Fibroblast of villous mesenchyme (primary cell): ENCODE data around the gene DEAF1. TPM values are rescaled to one million over a fixed set of nuclear protein-coding genes. Genes with fewer than 3 reads are reported as not detected.
A peak's percentile ranks its signal among the peaks of the same experiment; 100 is the strongest.

ENCODE experiments used
- DNase-seq: peaks from one replicate; pipeline ENCODE4 v3.0.0-alpha.2; 2010; ENCODE audit warnings: low read depth
- H3K4me3 ChIP-seq: 2 replicates; pipeline ENCODE4 v1.5.1; 2011; ENCODE audit warnings: low read depth, mild to moderate bottlenecking, low read length
- total RNA-seq: library from RNA; depleted of rRNA; stranded (reverse); fragments of >200 nt; gene quantifications from 2 replicates; pipeline ENCODE4 v1.2.3, GENCODE V29; 2012
- TF ChIP-seq, protein P1 (sequence below): IDR thresholded peaks from 2 replicates; pipeline ENCODE4 v1.5.1; 2012; ENCODE audit warnings: low read depth, mild to moderate bottlenecking, low read length; ENCODE audit not compliant: insufficient read depth

The DEAF1 gene
- total RNA-seq, 1 donor = 33.7 TPM

DNA sequence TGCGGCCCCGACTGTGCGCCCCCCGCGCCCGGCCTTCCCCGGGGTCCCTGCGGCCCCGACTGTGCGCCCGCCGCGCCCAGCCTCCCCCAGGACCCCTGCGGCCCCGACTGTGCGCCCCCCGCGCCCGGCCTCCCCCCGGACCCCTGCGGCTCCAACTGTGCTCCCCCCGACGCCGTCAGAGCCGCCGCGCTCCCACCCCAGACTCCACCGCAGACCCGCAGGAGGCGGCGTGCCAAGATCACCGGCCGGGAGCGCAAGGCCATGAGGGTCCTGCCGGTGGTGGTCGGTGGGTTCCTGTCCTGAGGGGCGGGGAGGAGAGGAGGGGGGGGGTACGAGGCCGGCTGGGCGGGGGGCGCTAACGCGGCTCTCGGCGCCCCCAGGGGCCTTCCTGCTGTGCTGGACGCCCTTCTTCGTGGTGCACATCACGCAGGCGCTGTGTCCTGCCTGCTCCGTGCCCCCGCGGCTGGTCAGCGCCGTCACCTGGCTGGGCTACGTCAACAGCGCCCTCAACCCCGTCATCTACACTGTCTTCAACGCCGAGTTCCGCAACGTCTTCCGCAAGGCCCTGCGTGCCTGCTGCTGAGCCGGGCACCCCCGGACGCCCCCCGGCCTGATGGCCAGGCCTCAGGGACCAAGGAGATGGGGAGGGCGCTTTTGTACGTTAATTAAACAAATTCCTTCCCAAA, 54.9 kb downstream of the DEAF1 start:
- TF ChIP-seq, protein P1, sequence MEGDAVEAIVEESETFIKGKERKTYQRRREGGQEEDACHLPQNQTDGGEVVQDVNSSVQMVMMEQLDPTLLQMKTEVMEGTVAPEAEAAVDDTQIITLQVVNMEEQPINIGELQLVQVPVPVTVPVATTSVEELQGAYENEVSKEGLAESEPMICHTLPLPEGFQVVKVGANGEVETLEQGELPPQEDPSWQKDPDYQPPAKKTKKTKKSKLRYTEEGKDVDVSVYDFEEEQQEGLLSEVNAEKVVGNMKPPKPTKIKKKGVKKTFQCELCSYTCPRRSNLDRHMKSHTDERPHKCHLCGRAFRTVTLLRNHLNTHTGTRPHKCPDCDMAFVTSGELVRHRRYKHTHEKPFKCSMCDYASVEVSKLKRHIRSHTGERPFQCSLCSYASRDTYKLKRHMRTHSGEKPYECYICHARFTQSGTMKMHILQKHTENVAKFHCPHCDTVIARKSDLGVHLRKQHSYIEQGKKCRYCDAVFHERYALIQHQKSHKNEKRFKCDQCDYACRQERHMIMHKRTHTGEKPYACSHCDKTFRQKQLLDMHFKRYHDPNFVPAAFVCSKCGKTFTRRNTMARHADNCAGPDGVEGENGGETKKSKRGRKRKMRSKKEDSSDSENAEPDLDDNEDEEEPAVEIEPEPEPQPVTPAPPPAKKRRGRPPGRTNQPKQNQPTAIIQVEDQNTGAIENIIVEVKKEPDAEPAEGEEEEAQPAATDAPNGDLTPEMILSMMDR = no peak
- DNase-seq = no peak
- H3K4me3 ChIP-seq = no peak overlapping the region

DNA sequence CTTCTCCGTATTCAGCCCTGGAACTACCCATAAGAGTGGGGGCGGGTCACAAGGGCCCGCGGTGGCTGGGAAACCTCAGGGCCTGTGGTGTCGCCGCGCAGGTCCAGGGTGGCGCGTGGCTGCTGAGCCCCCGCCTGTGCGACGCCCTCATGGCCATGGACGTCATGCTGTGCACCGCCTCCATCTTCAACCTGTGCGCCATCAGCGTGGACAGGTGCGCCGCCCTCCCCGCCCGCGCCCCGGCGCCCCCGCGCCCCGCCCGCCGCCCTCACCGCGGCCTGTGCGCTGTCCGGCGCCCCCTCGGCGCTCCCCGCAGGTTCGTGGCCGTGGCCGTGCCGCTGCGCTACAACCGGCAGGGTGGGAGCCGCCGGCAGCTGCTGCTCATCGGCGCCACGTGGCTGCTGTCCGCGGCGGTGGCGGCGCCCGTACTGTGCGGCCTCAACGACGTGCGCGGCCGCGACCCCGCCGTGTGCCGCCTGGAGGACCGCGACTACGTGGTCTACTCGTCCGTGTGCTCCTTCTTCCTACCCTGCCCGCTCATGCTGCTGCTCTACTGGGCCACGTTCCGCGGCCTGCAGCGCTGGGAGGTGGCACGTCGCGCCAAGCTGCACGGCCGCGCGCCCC, 55.6 kb downstream of the DEAF1 start:
- DNase-seq = no peak
- TF ChIP-seq, protein P1 = no peak
- no peak overlapping the region for H3K4me3 ChIP-seq

DNA sequence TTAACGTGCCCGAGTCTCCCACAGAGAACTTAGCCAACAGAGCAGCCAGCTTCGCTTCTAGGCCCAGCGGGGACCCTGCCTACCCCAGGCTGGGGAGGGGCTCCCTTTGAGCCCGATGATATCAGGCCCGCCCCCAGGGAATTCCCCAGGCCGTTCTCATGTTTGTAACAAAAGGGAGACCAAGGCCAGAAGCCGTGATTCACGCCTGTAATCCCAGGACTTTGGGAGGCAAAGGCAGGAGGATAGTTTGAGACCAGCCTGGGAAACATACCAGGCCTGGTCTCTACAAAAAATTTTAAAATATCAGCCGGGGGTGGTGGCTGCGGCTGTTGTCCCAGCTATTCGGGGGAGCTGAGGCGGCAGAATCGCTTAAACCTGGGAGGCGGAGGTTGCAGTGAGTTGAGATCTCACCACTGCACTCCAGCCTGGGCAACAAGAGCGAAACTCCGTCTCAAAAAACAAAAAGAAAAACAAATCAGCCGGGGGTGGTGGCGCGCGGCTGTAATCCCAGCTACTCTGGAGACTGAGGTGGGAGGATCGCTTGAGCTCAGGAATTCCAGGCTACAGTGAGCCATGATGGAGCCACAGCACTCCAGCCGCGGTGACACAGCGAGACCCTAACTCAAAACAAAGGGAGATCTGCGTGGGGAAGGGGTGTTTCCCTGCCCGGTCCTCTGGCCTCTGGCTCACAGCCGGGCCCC, 56.2 kb downstream of the DEAF1 start:
- no peak for DNase-seq
- no peak overlapping the region for H3K4me3 ChIP-seq
- TF ChIP-seq, protein P1 = no peak

- TF ChIP-seq, protein P1 = no peak
- no peak overlapping the region for H3K4me3 ChIP-seq
- peak; percentile 36 for DNase-seq
These were observed 57.2 kb downstream of the DEAF1 start for GRCh38 chr11:637593-638521.

GRCh38 chr11:637333-637592, 57.8 kb downstream of the DEAF1 start:
- no peak overlapping the region for H3K4me3 ChIP-seq

More at GRCh38 chr11:637333-637592, 57.8 kb downstream of the DEAF1 start:
- TF ChIP-seq, protein P1 = no peak
- DNase-seq = no peak
